GM18519 (cell line): ENCODE data around the gene CALCB.

Source experiments
- ATAC-seq: cut with Tn5 transposase; IDR thresholded peaks from one replicate; pipeline ENCODE4 v1.9.1; 2021; ENCODE audit warnings: mild to moderate bottlenecking, moderate library complexity; ENCODE audit not compliant: unreplicated experiment, low FRiP score

CALCB gene

GRCh38 chr11:15072551-15073143, 746 bp upstream of the CALCB start:
- ATAC-seq = no peak

GRCh38 chr11:15074206-15075161, 1.1 kb downstream of the CALCB start:
- peak; percentile 85 for ATAC-seq

GRCh38 chr11:15075162-15075526, 1.8 kb downstream of the CALCB start:
- ATAC-seq = no peak

- ATAC-seq = no peak
Measured at GRCh38 chr11:15091175-15091574, 17.8 kb downstream of the CALCB start.

- ATAC-seq = no peak
Measured at GRCh38 chr11:15091625-15092024, 18.2 kb downstream of the CALCB start.

GRCh38 chr11:15093432-15093831, 20.0 kb downstream of the CALCB start:
- peak; percentile 76 for ATAC-seq

GRCh38 chr11:15095736-15096228, 22.4 kb downstream of the CALCB start:
- no peak for ATAC-seq

DNA sequence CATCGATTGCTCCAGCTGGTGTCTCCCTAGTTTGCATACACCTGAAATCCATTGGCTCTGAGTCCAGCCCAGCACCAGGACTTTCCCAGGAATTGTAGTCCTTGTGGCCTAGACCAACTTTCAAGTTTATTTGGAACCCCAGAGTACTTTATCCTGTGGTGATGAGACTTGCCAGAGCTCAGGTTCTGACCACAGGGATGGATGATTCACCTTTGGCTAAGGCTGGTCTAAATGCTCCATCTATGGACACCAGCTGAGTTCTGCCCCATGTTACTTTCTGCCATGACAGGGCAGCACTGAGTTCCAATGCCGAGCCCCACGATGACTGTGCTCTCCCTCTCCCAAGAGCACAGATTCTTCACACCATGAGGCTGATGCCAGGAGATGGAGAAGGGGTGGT, 24.0 kb downstream of the CALCB start:
- no peak for ATAC-seq

- no peak for ATAC-seq
Measured at GRCh38 chr11:15099267-15099666, 25.9 kb downstream of the CALCB start.

GRCh38 chr11:15101072-15101709, 27.8 kb downstream of the CALCB start:
- ATAC-seq = peak; percentile 69

- no peak for ATAC-seq
Measured at GRCh38 chr11:15104166-15104565, 30.8 kb downstream of the CALCB start.

GRCh38 chr11:15106201-15106965, 33.0 kb downstream of the CALCB start:
- no peak for ATAC-seq

DNA sequence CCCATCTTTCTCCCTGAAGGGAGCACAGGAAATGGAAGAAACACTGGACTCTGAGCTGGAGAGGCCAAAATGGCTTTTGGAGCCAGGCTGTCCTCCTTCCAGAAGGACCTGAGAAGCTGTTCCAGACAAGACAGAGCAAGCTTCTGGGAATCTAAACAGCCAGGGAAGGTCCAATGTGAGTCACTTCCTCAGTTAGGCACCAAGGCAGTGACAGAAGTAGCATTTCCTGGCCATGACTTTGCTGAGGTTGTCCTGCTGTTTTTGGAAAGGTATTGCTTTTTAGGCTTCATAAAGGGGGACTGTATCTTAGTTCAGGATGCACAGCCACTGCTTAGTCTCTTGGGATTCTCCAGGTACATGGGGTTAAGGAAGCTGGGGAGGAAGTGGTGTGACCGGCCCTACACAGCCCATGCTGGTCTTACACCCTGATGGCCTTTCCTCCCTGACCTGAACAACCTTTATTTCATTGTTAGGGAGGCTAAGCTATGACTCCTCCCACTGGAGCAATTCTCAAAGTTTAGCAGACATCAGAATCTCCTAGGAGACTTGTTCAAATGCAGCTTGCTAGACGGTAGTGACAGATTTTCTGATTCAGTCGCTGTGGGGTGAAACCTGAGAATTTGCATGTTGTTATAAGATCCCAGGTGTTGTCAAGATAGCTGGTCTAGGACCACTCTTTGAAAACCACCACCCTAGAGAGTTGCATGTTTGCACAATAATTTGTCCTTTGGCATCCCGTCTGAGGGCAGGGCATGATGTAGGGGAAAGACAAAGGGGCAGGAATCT, 34.5 kb downstream of the CALCB start:
- peak; percentile 54 for ATAC-seq

DNA sequence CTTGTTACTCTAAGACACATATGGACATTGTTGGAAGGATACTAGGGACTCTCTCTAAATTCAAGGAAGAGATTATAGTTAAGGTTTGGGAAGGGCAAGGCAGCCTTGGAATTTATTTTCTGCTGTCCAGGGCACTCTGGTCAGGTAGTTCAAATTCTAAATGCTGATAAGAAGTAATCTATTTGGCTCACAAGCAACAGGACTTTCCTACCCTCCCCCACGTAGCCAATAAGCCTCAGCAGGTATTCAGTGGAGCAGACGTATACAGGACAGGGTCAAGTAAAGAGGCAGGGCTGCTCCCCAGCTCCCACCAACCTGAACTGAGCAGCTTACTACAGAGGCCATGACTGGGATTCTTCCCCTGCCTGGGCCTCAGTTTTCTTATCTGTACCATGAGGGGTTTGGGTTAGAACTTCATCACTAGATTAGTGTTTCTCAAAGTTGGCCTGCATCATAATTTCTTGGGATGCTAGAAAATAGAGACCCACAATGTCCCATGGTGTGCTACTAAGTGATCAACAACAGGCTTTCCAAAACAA, 35.3 kb downstream of the CALCB start:
- no peak for ATAC-seq

GRCh38 chr11:15109602-15110001, 36.2 kb downstream of the CALCB start:
- ATAC-seq = no peak

DNA sequence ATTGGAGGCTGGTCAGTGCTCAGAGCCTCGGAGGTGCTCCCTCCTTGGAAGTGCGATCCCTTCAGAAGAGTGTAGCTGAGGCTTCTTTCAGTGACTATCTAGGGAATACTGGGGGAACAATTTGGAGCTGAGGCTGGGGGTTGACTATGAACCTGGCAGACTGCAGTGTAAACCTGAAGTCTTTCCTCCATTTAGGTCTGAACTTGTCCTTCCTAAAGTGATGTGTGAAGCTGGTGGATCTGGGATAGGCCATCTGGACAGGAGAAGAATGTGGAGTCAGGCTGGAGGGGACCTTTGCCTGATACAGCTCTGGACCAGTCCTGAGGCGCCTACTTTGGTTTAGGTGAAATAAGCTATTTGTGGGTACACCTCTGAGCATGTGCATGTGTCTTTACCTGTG, 37.8 kb downstream of the CALCB start:
- ATAC-seq = no peak

DNA sequence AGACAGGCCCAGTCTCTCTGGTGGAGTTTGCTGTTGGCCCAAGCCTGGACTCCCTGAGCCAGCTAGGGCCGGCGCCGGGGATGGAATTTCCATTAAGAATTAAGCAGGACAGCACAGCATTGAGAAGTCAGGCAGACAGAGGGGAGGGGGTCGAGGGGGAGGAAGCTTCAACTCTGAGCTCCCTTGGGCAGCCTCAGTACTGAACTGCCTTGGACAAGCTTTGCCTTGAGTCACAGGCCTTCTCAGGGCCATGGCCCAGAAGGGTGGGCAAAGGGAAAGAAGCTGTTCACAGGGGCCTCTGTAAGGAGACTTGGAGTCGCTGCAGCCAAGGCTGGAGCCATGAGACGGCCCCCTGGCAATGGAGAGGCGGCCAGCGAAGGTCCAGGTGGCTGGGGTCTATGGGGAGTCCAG, 38.7 kb downstream of the CALCB start:
- no peak for ATAC-seq

DNA sequence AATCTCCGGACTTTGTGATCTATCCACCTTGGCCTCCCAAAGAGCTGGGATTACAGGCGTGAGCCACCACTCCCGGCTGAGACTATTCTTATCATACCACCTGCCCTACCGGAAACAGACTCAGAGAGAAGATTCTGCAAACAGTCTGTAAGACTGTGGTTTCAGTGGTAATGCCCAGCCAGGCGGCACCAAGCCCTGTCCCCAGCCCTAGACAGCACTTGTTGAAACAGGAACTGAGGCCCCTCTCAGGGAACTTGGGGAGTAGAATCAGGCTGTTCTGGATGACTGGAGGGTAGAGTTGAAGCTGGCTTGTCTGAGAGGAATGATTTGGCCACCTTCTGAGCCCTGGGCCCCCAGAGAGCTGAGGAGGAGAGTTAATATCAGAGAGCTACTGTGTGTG, 40.0 kb downstream of the CALCB start:
- ATAC-seq = peak; percentile 93
